Smooth muscle cell (in vitro differentiated cells): ENCODE data around the gene P2RY2. TPM values are rescaled to one million over a fixed set of nuclear protein-coding genes. Genes with fewer than 3 reads are reported as not detected.

Experiments
- DNase-seq: peaks from one replicate; lab custom pipeline; 2025; ENCODE audit not compliant: unreplicated experiment; lab: John Stamatoyannopoulos, UW
- H2AFZ ChIP-seq: fragments of 200-600 bp; sonication (generic); 2 replicates; pipeline ENCODE4 v1.6.0; 2016; ENCODE audit warnings: antibody characterized with exemption, low read depth, mild to moderate bottlenecking
- H3F3A ChIP-seq: fragments of 200-600 bp; sonication (generic); 2 replicates; pipeline ENCODE4 v1.6.0; 2017; ENCODE audit warnings: antibody characterized with exemption, low read depth
- H3K27ac ChIP-seq: fragments of 200-600 bp; sonication (generic); 2 replicates; pipeline ENCODE4 v1.5.1; 2016; ENCODE audit warnings: low read depth, mild to moderate bottlenecking
- H3K27me3 ChIP-seq: fragments of 200-600 bp; sonication (generic); 2 replicates; pipeline ENCODE4 v1.6.1; 2016; ENCODE audit warnings: low read depth, mild to moderate bottlenecking
- H3K36me3 ChIP-seq: fragments of 200-600 bp; sonication (generic); 2 replicates; pipeline ENCODE4 v1.5.1; 2016; ENCODE audit warnings: low read depth
- H3K4me1 ChIP-seq: fragments of 200-600 bp; sonication (generic); 2 replicates; pipeline ENCODE4 v1.5.1; 2016; ENCODE audit warnings: low read depth
- H3K4me2 ChIP-seq: fragments of 200-600 bp; sonication (generic); 2 replicates; pipeline ENCODE4 v1.6.0; 2016; ENCODE audit warnings: mild to moderate bottlenecking
- H3K4me3 ChIP-seq: fragments of 200-600 bp; sonication (generic); 2 replicates; pipeline ENCODE4 v1.5.1; 2016; ENCODE audit warnings: mild to moderate bottlenecking
- H3K79me2 ChIP-seq: fragments of 200-600 bp; sonication (generic); 2 replicates; pipeline ENCODE4 v1.6.0; 2016; ENCODE audit warnings: low read depth, mild to moderate bottlenecking
- H3K9ac ChIP-seq: fragments of 200-600 bp; sonication (generic); 2 replicates; pipeline ENCODE4 v1.6.0; 2016; ENCODE audit warnings: low read depth
- H3K9me3 ChIP-seq: fragments of 200-600 bp; sonication (generic); replicated peaks from 2 replicates; pipeline ENCODE4 v1.5.1; 2016; ENCODE audit warnings: low read depth
- H4K20me1 ChIP-seq: fragments of 200-600 bp; sonication (generic); 2 replicates; pipeline ENCODE4 v1.6.0; 2016; ENCODE audit warnings: low read depth
- CTCF ChIP-seq: fragments of 200-600 bp; sonication (generic); IDR thresholded peaks from 2 replicates; pipeline ENCODE4 v1.5.1; 2017; ENCODE audit warnings: borderline replicate concordance, mild to moderate bottlenecking, antibody characterized with exemption; ENCODE audit not compliant: insufficient read depth, poor library complexity, severe bottlenecking
- WGBS: methylation state at CpG from one replicate; pipeline ENCODE4 v1.1.7; 2016; ENCODE audit warnings: low lambda C conversion rate; 5-methylcytosine and 5-hydroxymethylcytosine counted together
- polyA plus RNA-seq: library from polyadenylated mRNA; unstranded; fragments of >200 nt; fragmentation: Nextera tagmentation; extraction: Ambion mirVana; gene quantifications from 2 replicates; pipeline ENCODE4 v1.2.1, GENCODE V29; 2016
- total RNA-seq: library from RNA; depleted of rRNA; stranded (reverse); fragments of >200 nt; gene quantifications from 2 replicates; pipeline ENCODE4 v1.2.3, GENCODE V29; 2014

P2RY2 gene
- total and polyA plus RNA-seq, 2 experiments from 2014 or later, result 5.8 TPM; not detected in 1

- Histone ChIP-seq H3K36me3 (no peaks in the 10 kb centered on the region), H3K79me2 (no peaks in the 10 kb centered on the region), H2AFZ (no peak overlapping the region), H3K9me3 (no peaks in the 10 kb centered on the region), H4K20me1 (no peaks in the 10 kb centered on the region), H3K27me3 (no peaks in the 10 kb centered on the region), H3K9ac (no peak overlapping the region), H3K4me1 (no peaks in the 10 kb centered on the region), H3K4me2 (no peak overlapping the region), H3K27ac (no peak overlapping the region), H3F3A (no peaks in the 10 kb centered on the region), H3K4me3 (no peak overlapping the region)
- 74% methylated on average over 10 of the region's 10 CpGs for WGBS
- no peak for DNase-seq
- no peak for TF ChIP-seq CTCF
Measured at GRCh38 chr11:73237471-73238290, 19.6 kb downstream of the P2RY2 start.

- Histone ChIP-seq H3K9me3 (no peaks in the 10 kb centered on the region), H3K27ac (no peak overlapping the region), H3K4me2 (no peak overlapping the region), H2AFZ (no peak overlapping the region), H3K4me1 (no peaks in the 10 kb centered on the region), H3K27me3 (no peaks in the 10 kb centered on the region), H3F3A (no peaks in the 10 kb centered on the region), H4K20me1 (no peaks in the 10 kb centered on the region), H3K79me2 (no peaks in the 10 kb centered on the region), H3K9ac (no peak overlapping the region), H3K4me3 (no peak overlapping the region), H3K36me3 (no peaks in the 10 kb centered on the region)
- DNase-seq, result no peak
- 99% methylated on average over 6 of the region's 6 CpGs for WGBS
- TF ChIP-seq CTCF, result no peak
Measured at GRCh38 chr11:73239111-73239521, 21.0 kb downstream of the P2RY2 start.

- Histone ChIP-seq H3K4me3 (no peak overlapping the region), H3K9ac (no peak overlapping the region), H2AFZ (no peak overlapping the region), H3F3A (no peaks in the 10 kb centered on the region), H3K4me1 (no peaks in the 10 kb centered on the region), H3K9me3 (no peaks in the 10 kb centered on the region), H3K27me3 (no peaks in the 10 kb centered on the region), H3K4me2 (no peak overlapping the region), H3K36me3 (no peaks in the 10 kb centered on the region), H4K20me1 (no peaks in the 10 kb centered on the region), H3K79me2 (no peaks in the 10 kb centered on the region), H3K27ac (no peak overlapping the region)
- DNase-seq, result no peak
- TF ChIP-seq CTCF, result no peak
- WGBS, result 89% methylated on average over 7 of the region's 7 CpGs
Measured at GRCh38 chr11:73239571-73240189, 21.6 kb downstream of the P2RY2 start.
